OCI-LY1 (cell line): Measurements from ENCODE around the gene LRTM2.

Experiments used
- H2AFZ ChIP-seq: fragments of 200-600 bp; sonication (generic), shearing (Covaris generic); 2 replicates; pipeline ENCODE4 v1.6.0; 2014; ENCODE audit warnings: antibody characterized with exemption, mild to moderate bottlenecking, low read length
- H3F3A ChIP-seq: fragments of 200-600 bp; sonication (generic), shearing (Covaris generic); 2 replicates; pipeline ENCODE4 v1.6.0; 2014; ENCODE audit warnings: mild to moderate bottlenecking, antibody characterized with exemption, low read length, moderate library complexity; ENCODE audit not compliant: insufficient read depth
- H3K27ac ChIP-seq: fragments of 200-600 bp; sonication (generic); 2 replicates; pipeline ENCODE4 v1.5.1; 2014; ENCODE audit warnings: low read length, mixed run types, mild to moderate bottlenecking, low read depth; ENCODE audit not compliant: poor library complexity, severe bottlenecking
- H3K27me3 ChIP-seq: fragments of 200-600 bp; sonication (generic); 2 replicates; pipeline ENCODE4 v1.6.0; 2014; ENCODE audit warnings: antibody characterized with exemption, mild to moderate bottlenecking, low read length, moderate library complexity; ENCODE audit not compliant: insufficient read depth
- H3K36me3 ChIP-seq: fragments of 200-600 bp; sonication (generic); 2 replicates; pipeline ENCODE4 v1.6.1; 2014; ENCODE audit warnings: mild to moderate bottlenecking, antibody characterized with exemption, low read length, moderate library complexity, mixed read lengths; ENCODE audit not compliant: insufficient read depth
- H3K4me1 ChIP-seq: fragments of 200-600 bp; sonication (generic); 2 replicates; pipeline ENCODE4 v1.5.1; 2014; ENCODE audit warnings: mild to moderate bottlenecking, low read length, moderate library complexity; ENCODE audit not compliant: insufficient read depth, severe bottlenecking
- H3K4me2 ChIP-seq: fragments of 200-600 bp; sonication (generic), shearing (Covaris generic); 2 replicates; pipeline ENCODE4 v1.6.1; 2014; ENCODE audit warnings: low read length
- H3K4me3 ChIP-seq: fragments of 200-600 bp; sonication (generic); 2 replicates; pipeline ENCODE4 v1.5.1; 2014; ENCODE audit warnings: low read length, low read depth, mild to moderate bottlenecking, mixed read lengths; ENCODE audit not compliant: poor library complexity, severe bottlenecking
- H3K79me2 ChIP-seq: fragments of 200-600 bp; shearing (Covaris generic); 2 replicates; pipeline ENCODE4 v1.6.1; 2016; ENCODE audit warnings: mixed run types, low read length, mixed read lengths; ENCODE audit not compliant: insufficient read depth
- H3K9ac ChIP-seq: fragments of 200-600 bp; sonication (generic), shearing (Covaris generic); 2 replicates; pipeline ENCODE4 v1.6.1; 2014; ENCODE audit warnings: mild to moderate bottlenecking, low read length, mixed read lengths
- H3K9me2 ChIP-seq: fragments of 200-600 bp; sonication (generic), shearing (Covaris generic); 2 replicates; pipeline ENCODE4 v1.6.1; 2014; ENCODE audit warnings: low read depth, mild to moderate bottlenecking, low read length, mixed read lengths
- H3K9me3 ChIP-seq: fragments of 200-600 bp; shearing (Covaris generic); 2 replicates; pipeline ENCODE4 v1.6.1; 2014; ENCODE audit warnings: low read length, mixed read lengths
- H4K20me1 ChIP-seq: fragments of 200-600 bp; sonication (generic), shearing (Covaris generic); 2 replicates; pipeline ENCODE4 v1.6.0; 2016; ENCODE audit warnings: mild to moderate bottlenecking, low read length; ENCODE audit not compliant: insufficient read depth
- EZH2 ChIP-seq: fragments of 200-600 bp; sonication (generic), shearing (Covaris generic); IDR thresholded peaks from 2 replicates; pipeline ENCODE4 v1.8.0; 2017; ENCODE audit warnings: borderline replicate concordance, mixed run types, mild to moderate bottlenecking, antibody characterized with exemption, low read length, moderate library complexity, mixed read lengths
- TF ChIP-seq, protein P1 (sequence below): fragments of 200-600 bp; sonication (generic), shearing (Covaris generic); IDR thresholded peaks from 2 replicates; pipeline ENCODE4 v1.5.1; 2017; ENCODE audit warnings: mild to moderate bottlenecking, antibody characterized with exemption, low read length, moderate library complexity, mixed read lengths

The LRTM2 gene

DNA sequence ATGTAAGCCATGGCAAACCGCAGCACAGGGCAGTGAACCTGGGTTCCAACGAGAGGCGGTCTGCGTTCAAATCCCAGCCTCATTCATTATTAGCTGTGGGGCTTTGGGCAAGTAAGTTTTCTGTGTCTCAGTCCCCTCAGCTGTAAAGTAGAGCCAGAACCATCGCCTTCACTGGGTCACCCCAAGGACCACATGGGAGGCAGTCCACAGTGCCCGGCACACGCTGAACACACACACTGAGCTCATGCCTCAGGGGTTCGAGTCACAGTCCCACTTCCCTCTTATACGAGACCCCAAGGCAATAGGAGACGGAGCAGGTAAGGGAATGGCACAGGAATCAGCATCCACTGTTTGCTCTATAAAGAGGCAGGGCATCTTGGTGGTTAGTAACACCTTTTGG is 19.1 kb downstream of the LRTM2 start:
- Histone ChIP-seq H3K36me3 (no peaks in the 10 kb centered on the region), H3K9me3 (no peaks in the 10 kb centered on the region), H3K79me2 (no peaks in the 10 kb centered on the region), H2AFZ (no peak overlapping the region), H3K27ac (no peak overlapping the region), H3K4me3 (no peak overlapping the region), H3K27me3 (peaks cover 2% of the 10 kb centered on the region; the same call in 1 of the 2 replicates), H3K9ac (no peak overlapping the region), H3K4me2 (no peak overlapping the region), H3F3A (no peaks in the 10 kb centered on the region), H3K4me1 (no peaks in the 10 kb centered on the region), H3K9me2 (no peaks in the 10 kb centered on the region), H4K20me1 (no peaks in the 10 kb centered on the region)
- TF ChIP-seq, protein P1, sequence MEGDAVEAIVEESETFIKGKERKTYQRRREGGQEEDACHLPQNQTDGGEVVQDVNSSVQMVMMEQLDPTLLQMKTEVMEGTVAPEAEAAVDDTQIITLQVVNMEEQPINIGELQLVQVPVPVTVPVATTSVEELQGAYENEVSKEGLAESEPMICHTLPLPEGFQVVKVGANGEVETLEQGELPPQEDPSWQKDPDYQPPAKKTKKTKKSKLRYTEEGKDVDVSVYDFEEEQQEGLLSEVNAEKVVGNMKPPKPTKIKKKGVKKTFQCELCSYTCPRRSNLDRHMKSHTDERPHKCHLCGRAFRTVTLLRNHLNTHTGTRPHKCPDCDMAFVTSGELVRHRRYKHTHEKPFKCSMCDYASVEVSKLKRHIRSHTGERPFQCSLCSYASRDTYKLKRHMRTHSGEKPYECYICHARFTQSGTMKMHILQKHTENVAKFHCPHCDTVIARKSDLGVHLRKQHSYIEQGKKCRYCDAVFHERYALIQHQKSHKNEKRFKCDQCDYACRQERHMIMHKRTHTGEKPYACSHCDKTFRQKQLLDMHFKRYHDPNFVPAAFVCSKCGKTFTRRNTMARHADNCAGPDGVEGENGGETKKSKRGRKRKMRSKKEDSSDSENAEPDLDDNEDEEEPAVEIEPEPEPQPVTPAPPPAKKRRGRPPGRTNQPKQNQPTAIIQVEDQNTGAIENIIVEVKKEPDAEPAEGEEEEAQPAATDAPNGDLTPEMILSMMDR = no peak
- no peak for TF ChIP-seq EZH2

DNA sequence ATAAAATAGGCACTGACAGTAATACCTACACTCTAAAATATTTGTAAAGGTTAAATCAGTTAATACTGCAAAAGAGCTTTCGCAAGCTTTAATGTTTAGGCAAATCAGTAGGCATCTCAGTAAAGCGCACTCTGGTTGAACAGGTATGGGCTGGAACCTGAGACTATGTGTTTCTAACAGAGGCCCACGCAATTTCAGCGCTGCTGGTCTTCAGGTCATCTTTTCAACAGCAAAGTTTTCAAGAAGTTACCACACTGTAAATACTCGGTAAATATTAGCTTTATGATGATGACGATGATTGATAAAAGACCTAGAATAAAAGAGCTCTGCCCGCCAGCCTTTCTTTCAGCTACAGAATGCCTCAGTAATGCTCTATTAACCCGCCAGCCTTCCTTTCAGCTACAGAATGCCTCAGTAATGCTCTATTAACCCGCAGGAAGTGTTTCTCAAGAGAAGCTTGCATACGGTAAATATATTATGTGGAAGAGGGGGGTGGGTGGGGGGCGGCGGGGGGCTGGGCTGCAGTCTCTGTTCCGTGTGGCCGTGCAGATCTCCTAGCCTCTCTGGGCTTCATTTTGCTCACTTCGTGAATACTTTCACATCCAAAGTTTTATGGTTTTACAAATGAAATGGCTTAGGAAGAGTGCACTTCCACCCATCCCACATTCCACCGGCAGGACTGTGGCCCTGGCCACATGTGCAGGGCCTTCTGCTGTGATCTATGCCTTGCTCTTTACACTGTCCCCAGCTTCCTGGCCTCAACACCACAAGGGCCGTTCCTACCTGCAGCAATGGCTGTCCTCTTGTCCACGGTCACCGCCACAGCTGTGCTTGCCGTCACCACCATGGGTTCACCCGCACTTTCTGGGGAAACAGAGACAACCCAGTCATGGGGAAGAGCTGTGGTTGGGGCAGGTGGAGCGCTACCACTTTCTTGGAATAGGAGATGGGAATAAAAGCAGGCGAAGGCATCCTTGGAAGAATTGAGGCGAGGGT is 19.9 kb downstream of the LRTM2 start:
- Histone ChIP-seq H3K36me3 (no peaks in the 10 kb centered on the region), H3K4me3 (no peak overlapping the region), H3K4me1 (no peaks in the 10 kb centered on the region), H3K9me2 (no peaks in the 10 kb centered on the region), H3K27ac (no peak overlapping the region), H4K20me1 (no peaks in the 10 kb centered on the region), H3K27me3 (0 out of 2 replicates have a peak, but pooled peaks cover 2% of the 10 kb centered on the region), H3F3A (no peaks in the 10 kb centered on the region), H3K9me3 (no peaks in the 10 kb centered on the region), H3K79me2 (no peaks in the 10 kb centered on the region), H3K4me2 (no peak overlapping the region), H2AFZ (no peak overlapping the region), H3K9ac (no peak overlapping the region)
- TF ChIP-seq, protein P1 = no peak
- no peak for TF ChIP-seq EZH2

DNA sequence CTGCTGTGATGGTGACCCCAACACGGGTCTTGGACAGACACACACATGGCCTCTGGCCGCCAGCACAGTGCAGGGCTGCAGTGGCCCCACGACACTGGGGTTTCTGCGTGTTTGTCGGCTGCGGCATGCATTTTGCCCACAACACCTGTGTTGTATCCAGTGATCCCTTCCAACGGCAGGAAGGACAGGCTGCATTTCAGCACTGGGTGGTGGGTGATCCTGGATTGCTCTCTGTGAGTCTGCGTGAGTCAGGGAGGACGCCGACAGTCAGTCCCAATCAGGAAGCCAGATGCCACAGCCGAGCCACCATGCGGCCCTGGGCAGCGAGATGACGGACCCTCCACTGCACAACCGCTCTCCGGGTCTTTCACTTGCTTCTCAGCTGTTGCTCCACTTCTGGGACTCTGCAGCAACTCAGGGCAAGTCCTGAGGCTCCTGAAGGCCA is 20.6 kb downstream of the LRTM2 start:
- peaks cover 8% of the 10 kb centered on the region; the same call in 1 of the 2 replicates for H3K27me3 ChIP-seq
- no peaks in the 10 kb centered on the region for H3K9me3 ChIP-seq
- no peak overlapping the region for H2AFZ ChIP-seq
- no peak overlapping the region for H3K4me2 ChIP-seq
- H3K9ac ChIP-seq = no peak overlapping the region
- H3K36me3 ChIP-seq = no peaks in the 10 kb centered on the region
- no peaks in the 10 kb centered on the region for H3K4me1 ChIP-seq
- no peaks in the 10 kb centered on the region for H3K9me2 ChIP-seq
- H4K20me1 ChIP-seq = no peaks in the 10 kb centered on the region
- H3K79me2 ChIP-seq = no peaks in the 10 kb centered on the region
- TF ChIP-seq EZH2 = no peak
- TF ChIP-seq, protein P1 = no peak
- H3K27ac ChIP-seq = no peak overlapping the region
- no peaks in the 10 kb centered on the region for H3F3A ChIP-seq
- H3K4me3 ChIP-seq = no peak overlapping the region
